GM19351 (cell line): ENCODE measurements around the gene DIO1.
A peak's percentile ranks its signal among the peaks of the same experiment; 100 is the strongest.
"Not testable (repeated sequence)": the region's sequence is repeated elsewhere in the genome, so short reads cannot be mapped to it uniquely, and the experiment has no call there.

ENCODE experiments used
- ATAC-seq: cut with Tn5 transposase; IDR thresholded peaks from one replicate; pipeline ENCODE4 v1.9.1; 2021; ENCODE audit warnings: mild to moderate bottlenecking, moderate library complexity; ENCODE audit not compliant: unreplicated experiment

Gene DIO1

DNA sequence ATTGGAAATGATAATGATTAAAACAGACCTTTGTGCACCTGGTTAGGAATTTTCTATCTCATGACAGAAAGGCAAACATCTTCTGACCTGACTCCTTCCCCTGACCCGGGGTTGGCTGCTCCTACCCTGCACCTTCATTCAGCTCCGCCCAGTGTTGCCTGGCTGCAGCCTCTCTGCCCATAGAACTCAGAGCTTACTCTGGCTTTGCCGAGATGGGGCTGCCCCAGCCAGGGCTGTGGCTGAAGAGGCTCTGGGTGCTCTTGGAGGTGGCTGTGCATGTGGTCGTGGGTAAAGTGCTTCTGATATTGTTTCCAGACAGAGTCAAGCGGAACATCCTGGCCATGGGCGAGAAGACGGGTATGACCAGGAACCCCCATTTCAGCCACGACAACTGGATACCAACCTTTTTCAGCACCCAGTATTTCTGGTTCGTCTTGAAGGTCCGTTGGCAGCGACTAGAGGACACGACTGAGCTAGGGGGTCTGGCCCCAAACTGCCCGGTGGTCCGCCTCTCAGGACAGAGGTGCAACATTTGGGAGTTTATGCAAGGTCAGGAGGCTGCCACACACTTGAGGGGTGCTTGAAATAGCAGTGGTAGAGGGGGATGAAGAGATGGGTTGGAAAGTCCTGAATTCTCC lies at the start of gene DIO1:
DIO1 (plus strand) TSS at position 189 of the 638 bp plus-strand sequence; CDS start at position 213, 24 bp downstream.
- no peak for ATAC-seq

DNA sequence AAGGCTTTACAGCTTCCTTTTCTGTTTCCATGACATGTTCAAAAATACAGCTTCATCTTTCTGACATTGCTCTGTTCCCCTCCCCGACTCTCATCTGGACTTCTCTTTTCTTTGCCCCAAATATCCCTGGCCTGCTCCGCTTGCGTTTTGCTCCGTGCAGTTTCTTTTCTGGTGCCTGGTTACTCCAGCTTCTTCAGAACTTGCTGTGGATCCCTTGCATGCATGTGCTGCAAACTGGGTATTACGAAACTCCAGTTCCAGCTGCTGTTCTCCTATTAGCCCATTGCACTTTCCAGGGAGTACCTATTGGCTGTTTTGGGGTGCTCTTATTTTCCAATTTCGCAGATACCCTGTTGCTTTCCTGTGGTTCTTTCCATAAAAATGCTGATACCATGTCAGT lies 46.0 kb upstream of the DIO1 start:
- no peak for ATAC-seq

DNA sequence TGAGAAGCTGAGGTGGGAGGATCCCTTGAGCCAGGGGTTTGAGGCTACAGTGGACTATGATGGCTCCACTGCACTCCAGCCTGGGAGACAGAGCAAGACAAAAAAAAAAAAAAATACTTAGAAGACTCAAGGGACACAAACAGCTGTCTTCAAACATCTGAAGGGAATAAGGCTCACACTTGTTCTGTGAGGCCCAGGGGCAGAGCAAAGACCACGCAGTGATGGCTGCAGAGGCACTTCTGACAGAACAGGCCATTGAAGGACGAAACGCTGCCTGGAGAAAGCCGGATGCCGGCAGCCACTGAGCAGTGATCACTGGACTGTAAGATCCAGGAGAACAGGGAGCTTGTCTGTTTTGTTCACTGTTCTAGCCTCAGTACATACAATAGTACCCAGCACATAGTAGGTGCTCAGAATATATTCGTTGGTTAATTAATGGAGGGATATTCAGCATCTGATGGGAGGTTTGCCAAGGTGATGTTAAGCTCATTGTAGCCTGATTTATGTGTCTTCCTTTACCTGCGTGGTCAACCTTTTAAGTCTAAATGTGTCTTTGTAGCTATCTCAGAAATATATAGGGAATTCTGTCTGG lies 43.8 kb upstream of the DIO1 start:
- ATAC-seq = no peak

DNA sequence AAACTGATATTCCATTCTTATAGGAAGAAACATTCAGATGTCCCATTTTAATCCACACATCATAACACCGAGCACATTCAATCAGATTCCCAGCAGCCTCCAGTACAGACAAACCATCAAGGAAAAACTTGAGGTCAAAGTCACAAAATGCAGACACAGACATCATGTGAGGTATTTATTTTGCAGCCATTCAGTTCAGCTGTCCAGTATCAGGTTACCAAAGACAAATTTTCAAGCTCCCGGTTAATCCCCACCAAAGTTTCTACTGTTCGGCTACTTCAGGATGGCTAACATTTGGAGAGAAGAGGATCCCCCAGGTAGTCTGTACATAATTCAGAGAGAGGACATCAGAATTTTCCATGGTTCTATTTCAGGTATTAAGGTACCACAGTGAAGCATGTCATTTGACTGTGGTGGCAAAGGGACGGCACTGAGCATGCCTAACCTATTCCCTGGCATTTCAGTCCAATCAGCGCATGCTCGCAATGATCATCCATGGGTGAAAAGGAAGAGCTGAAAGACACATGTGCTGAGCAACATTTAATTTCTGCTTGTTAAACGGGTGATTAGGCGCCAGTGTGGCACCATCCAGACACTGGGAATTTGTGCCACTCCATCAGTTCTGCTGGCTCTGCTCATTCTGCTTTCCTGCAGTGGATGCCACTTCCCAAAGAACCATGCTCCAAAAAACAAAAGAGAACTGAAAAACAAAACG lies 42.3 kb upstream of the DIO1 start:
- no peak for ATAC-seq

DNA sequence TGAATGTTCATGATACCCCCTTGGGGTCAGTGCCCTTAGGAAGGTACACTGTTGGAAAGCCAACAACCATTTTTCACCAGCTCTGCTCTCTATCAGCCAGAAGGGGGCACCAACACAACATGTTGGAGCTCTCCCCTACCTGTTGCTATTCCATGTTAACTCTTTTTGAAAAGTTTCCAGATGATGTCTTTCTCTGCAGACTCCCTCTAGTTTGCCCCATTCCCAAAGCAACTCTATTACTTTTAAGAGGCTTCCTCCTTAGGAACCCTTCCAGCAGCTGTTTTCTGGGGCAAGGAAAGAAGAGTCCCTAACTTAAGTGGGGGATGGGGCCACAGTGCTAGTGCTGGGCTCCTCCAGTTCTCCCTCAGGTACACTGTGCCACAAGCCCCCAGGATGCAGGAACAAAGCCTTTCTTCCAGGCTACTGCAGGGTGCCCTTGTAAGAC lies 33.0 kb upstream of the DIO1 start:
- peak; percentile 42 for ATAC-seq

DNA sequence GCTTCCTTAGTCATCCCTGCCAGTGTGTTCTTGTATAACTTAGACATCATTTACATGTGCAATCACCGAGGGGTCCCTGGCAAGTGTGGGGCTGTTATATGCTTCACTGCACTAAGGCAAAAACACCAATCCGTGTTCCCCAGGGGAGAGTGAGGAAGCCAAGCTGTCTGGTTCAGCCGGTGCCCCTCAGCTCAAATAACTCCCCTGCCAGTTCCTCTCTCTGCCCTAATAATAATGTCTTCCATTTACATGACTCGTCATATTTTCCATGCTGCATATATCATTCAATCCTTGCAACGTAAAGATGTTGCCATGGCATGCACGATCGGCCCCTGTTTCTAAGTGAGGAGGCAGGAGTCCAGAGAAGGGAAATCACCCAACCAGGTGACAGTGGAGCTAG lies 31.5 kb upstream of the DIO1 start:
- ATAC-seq = no peak

DNA sequence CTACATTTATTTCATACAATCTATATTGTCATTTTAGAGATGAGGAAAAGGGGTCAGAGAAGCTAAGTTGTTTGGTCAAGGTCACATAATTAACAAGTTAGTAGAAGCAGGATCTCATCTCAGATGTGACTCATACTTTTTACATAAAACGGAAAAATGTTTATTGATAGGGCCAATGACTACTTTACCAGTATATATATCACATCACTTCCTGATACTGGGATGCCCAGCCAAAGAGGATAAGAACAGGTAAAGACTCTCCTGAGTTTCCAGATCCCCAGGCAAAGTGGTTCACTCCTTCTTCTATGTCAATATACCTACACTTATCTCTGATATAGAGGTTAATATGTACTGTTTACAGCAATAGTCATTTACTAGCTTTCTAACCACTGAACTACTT lies 25.4 kb upstream of the DIO1 start:
- ATAC-seq = no peak

DNA sequence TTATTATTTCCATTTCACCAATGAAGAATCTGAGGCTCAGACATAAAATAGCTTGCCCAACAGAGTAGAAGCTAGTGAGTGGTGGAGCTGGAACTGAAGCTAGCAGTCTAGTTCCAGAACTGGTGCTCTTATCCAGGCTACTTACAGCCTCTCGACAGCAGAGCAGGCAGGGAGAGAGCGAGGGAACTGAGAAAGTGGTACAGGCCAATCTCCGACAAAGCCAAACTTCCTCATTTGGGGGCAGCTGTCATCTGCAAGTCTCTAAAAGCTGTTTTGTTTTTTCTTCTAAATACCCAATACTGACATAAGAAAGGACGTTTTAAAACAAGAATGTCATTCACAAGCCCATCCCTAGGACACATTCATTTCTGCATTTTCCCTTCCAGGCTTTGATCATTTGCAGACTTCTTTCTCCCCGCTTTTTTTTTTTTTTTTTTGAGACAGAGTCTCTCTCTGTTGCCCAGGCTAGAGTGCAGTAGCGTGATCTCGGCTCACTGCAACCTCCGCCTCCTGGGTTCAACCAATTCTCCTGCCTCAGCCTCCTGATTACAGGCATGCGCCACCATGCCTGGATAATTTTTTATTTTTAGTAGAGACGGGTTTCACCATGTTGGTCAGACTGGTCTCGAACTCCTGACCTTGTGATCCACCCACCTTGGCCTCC lies 24.4 kb upstream of the DIO1 start:
- no peak for ATAC-seq

DNA sequence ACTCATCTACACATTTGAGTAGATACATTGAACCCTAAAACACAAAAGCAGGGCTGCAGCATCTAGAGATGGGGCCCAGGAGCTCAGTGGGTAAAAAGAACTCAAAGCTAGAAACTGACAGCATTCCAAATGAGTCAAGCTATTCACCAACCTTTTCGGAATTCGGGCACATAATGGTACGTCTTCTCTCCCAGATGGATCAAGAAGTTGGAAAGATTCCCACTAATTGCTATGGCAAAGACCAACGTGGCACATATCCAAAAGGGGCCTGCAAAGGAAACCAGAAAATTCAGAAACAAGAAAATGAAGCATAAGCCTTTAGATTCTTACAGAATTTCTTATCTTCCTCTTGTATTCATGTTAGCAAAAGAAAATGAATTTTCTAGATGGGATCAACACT lies 22.8 kb upstream of the DIO1 start:
- no peak for ATAC-seq

DNA sequence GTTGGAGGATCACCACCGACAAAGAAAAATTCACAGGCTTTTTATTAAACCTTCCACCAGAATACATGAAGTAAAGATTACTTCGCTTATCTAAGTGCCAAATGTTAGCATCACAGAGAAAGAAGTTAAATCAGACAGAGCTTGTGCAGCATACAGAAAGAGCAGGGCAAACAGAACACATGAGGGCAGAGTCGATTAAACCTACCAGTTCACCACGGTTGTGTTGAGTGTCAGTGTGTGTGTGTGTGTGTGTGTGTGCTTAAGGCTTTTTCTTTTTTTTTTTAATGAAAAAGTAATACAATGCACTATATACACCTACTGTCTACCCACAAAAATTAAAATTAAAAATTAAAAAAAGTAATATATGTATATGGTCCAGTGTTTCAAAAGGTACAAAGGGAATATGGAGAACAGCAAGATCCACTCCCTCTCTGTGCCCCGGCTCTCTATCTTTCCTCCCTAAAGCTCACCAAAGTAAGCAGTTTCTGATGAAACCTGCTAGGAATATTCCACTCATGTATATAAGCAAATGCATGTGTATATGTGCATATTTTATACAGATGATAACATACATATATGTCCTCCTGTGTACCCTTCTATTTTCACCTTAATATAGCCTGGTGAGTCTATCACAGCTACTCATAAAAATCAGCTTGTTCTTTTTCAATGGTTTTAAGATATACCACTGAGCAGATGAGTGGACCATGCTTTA lies 22.1 kb upstream of the DIO1 start:
- ATAC-seq = no peak

DNA sequence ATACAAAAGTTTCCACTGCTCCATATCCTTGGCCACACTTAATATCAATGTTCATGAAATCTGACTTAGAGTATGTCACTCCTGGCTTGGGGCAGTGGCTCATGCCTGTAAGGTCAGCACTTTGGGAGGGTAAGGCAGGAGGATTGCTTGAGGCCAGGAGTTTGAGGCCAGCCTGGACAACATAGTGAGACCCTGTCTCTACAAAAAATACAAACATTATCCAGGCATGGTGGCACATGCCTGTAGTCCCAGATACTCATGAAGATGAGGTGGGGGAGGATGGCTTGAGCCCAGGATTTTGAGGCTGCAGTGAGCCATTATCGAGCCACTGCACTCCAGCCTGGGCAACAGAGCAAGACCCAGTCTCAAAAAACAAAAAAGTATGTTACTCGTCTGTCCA lies 18.8 kb upstream of the DIO1 start:
- not testable (repeated sequence) for ATAC-seq

DNA sequence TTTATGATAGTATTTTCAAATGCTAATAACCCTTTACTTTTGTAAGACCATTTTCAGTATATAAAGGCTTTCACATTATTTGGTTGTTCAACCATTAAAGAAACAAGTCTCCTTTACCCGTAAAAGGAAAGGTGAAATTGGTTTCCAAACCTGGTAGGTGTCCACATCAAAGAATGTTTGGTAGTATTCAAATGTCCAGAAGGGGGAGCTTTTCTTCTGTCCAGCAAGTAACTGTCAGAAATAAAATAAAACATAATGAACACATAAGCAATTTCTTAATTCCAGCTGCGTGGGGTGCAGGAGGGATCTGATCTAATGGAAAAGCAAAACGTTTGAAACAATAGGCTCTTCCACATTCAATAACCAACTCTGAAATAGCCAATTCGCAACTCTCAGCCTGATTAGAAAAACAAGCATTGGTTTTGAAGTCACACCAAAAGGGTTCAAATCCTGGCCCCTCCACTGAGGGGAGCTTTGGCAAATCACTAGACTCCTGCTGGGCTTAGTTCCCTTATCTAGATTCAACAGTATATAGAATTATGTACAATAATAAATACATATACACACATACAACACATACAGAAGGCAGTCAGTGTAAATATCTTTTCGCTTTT lies 15.4 kb upstream of the DIO1 start:
- ATAC-seq = no peak

DNA sequence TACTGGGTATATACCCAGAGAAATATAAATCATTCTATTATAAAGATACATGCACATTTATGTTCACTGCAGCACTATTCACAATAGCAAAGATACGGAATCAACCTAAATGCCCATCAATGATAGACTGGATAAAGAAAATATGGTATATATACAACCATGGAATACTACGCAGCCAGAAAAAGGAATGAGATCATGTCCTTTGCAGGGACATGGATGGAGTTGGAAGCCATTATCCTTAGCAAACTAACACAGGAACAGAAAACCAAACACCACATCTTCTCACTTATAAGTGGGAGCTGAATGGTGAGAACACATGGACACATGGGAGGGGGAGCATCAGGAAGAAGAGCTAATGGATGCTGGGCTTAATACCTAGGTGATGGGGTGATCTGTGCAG lies 12.1 kb upstream of the DIO1 start:
- ATAC-seq = not testable (repeated sequence)

DNA sequence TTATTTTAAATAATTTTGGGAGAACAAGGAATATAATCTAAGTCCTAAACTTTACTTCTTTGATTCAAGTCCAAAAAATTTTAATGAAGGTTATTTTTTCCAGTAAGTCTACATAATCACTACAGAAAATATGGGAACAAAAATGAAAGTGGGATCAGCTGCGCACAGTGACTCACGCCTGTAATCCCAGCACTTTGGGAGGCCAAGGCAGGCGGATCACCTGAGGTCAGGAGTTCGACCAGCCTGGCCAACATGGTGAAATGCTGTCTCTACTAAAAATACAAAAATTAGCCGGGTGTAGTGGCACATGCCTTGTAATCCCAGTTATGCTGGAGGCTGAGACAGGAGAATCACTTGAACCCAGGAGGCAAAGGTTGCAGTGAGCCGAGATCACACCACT lies 10.4 kb upstream of the DIO1 start:
- ATAC-seq = not testable (repeated sequence)

DNA sequence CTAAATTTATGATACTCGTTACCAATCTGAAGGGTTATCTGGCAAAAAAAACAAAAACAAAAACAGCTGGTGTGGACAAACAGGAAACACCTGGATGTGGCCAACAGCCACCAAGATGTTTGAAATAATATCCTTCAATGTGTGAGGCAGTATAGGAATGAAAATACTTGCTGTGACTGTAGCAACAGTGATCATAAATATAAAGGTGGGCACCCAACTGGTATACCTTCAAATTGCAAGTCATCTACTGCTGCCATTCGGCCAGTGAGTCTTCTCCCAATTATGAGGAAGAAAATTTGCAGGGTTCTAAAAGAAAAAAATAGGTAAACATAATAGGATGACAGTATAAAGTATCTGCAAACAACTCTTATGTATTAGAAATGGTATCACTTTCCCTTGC lies 5.3 kb upstream of the DIO1 start:
- ATAC-seq = no peak

DNA sequence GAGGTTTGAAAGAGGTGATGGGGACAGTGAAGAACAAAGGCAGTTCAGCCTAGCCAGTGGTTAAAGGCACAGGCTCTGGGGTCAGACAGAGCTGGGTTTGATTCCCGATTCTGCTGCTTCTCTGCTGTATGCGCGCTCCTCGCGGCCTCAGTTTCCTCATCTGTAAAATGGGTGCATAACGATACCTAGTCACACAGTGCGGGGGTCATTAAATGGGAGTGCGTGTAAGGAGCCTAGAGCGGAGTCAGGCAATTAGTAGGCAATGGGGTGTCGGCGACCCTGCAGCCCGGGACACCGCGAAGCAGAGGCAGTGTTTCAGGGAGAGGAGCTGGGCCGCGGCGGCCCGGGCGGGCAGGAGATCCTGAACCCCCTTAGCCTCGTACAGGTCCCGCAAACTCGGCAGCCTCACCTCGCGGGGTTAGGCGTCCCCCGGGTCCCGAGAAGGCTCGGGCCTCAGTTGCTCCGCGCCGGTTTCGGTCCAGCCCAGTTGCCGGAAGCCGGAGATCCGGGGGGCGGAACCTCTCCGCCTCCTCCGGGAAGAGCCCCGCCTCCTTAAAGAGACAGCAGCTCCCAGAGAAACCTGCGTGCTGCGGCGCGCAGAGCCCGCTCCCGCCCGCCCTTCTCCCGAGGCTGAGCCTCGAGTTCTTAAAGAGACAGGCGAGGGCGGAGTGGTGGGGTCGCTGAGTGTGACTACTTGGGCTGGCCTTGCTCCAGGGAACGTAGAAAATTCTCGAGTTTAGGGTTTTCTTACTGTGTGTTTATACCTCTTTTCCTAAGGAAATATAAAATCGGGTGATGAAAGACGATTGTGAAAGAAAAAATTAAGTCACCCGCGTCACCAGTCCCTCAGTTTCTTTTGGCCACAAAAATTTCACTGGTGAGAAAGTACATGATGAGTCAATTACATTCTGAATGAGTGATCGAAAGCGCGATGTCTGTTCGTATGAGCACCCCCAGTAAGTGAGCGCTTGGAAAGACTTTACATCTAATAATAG lies 4.4 kb upstream of the DIO1 start, which contains the start of gene YIPF1:
YIPF1 (minus strand) TSS at position 494 of the 995 bp plus-strand sequence. CDS start 860 bp downstream, outside the sequence.
- peak; percentile 90 for ATAC-seq

DNA sequence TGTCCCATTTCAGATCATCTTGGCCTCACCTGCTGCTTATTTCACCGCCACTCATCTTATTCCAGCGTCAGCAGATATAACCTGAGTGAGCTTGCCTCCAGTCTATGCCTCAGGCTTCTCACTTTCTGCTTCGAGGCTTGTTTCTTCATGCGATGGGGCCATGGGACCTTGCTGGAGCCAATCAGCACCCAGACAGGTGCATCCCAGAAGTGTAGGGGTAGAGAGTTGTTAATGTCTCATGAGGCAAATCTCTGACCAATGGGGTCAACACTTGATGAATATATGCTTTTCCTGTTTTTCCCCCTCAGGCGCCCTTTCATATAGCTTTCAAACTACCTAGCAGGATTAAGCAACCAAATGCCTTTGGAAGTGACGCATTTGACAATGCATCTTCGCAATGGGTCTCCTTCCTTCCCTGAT lies 3.5 kb upstream of the DIO1 start:
- no peak for ATAC-seq

DNA sequence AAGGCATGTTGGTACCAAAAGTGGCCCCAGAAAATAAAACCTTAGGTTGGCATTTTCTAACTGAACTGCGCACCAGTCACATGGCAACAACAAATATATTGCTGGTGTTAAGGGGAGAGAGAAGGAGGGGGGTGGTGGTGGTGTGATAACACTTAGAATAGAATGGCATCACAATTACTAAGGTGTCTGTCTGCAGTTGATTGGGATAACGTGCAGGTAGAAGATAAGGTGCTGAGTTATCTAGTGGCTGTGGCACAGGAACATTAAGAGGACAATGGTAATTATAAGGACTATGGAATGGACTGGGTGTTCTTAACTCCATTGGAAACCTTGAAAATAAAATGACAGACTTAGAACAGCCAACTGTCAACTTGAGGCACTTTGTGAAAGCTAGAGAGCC lies 3.0 kb upstream of the DIO1 start:
- no peak for ATAC-seq

DNA sequence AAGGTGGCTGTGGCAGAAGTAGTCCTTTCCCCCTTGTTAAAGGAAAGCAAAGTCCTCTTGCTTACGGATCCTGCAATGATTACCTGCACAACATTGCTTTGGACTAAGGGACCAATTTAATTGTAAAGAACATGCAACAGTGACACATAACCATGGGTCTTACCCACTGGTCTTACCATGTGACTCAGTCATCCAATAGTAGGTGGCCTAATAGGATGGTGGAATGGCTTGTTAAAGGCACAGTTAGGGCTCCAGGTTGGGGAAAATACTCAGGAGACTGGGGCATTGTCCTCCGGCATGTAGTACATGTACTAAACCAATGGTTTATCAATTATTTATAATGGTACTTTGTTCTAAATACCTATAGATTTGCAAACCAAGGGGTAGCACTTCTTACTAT lies 2.3 kb upstream of the DIO1 start:
- ATAC-seq = no peak
